Measurements from ENCODE around the gene RBSN.

Gene RBSN

GRCh38 chr3:15120986-15121385, 22.0 kb upstream of the RBSN start:
- no peak for DNase-seq
- Histone ChIP-seq H3K27me3 (replicated peaks) (no peaks in the 10 kb centered on the region), H3K36me3 (replicated peaks) (no peaks in the 10 kb centered on the region), H3K4me3 (ENCODE audit: low read depth, low read length) (no peak overlapping the region), H3K27ac (no peak overlapping the region)
- TF ChIP-seq CTCF (IDR thresholded peaks at IDR 0.05; ENCODE audit: low read depth, low read length, missing control alignments): no peak
- in situ Hi-C loops (cut with HindIII; ENCODE audit: low pct_ligation_motif_present, low sequenced_read_pairs): no loop called here

GRCh38 chr3:15117011-15117410, 18.1 kb upstream of the RBSN start:
- in situ Hi-C loops (cut with HindIII; ENCODE audit: low pct_ligation_motif_present, low sequenced_read_pairs): no loop called here
- DNase-seq: no peak
- no peak overlapping the region for H3K27ac ChIP-seq
- no peak for TF ChIP-seq CTCF (IDR thresholded peaks at IDR 0.05; ENCODE audit: low read depth, low read length, missing control alignments)
- no peaks in the 10 kb centered on the region for H3K36me3 ChIP-seq (replicated peaks)
- H3K27me3 ChIP-seq (replicated peaks): no peaks in the 10 kb centered on the region
- no peak overlapping the region for H3K4me3 ChIP-seq (ENCODE audit: low read depth, low read length)

GRCh38 chr3:15116032-15116669, 17.2 kb upstream of the RBSN start:
- in situ Hi-C loops (cut with HindIII; ENCODE audit: low pct_ligation_motif_present, low sequenced_read_pairs): no loop called here
- H3K36me3 ChIP-seq (replicated peaks): no peaks in the 10 kb centered on the region
- no peak for TF ChIP-seq CTCF (IDR thresholded peaks at IDR 0.05; ENCODE audit: low read depth, low read length, missing control alignments)
- no peak for DNase-seq
- no peak overlapping the region for H3K27ac ChIP-seq
- H3K4me3 ChIP-seq (ENCODE audit: low read depth, low read length): no peak overlapping the region
- no peaks in the 10 kb centered on the region for H3K27me3 ChIP-seq (replicated peaks)

- in situ Hi-C loops (cut with HindIII; ENCODE audit: low pct_ligation_motif_present, low sequenced_read_pairs): no loop called here
- Histone ChIP-seq H3K4me3 (ENCODE audit: low read depth, low read length) (no peak overlapping the region), H3K27me3 (replicated peaks) (no peaks in the 10 kb centered on the region), H3K27ac (no peak overlapping the region), H3K36me3 (replicated peaks) (no peaks in the 10 kb centered on the region)
- DNase-seq: no peak
- no peak for TF ChIP-seq CTCF (IDR thresholded peaks at IDR 0.05; ENCODE audit: low read depth, low read length, missing control alignments)
Observed at GRCh38 chr3:15114466-15115358, 15.8 kb upstream of the RBSN start.

GRCh38 chr3:15113884-15114283, 14.9 kb upstream of the RBSN start:
- DNase-seq: no peak
- Histone ChIP-seq H3K27ac (no peak overlapping the region), H3K27me3 (replicated peaks) (no peaks in the 10 kb centered on the region), H3K36me3 (replicated peaks) (no peaks in the 10 kb centered on the region), H3K4me3 (ENCODE audit: low read depth, low read length) (no peak overlapping the region)
- in situ Hi-C loops (cut with HindIII; ENCODE audit: low pct_ligation_motif_present, low sequenced_read_pairs): no loop called here
- no peak for TF ChIP-seq CTCF (IDR thresholded peaks at IDR 0.05; ENCODE audit: low read depth, low read length, missing control alignments)

Data from brain microvascular endothelial cell (primary cell).